A549 treated with GW870086 at 1 μM for 4 hours (cell line): Measurements from ENCODE around the gene PIK3CG. TPM values are rescaled to one million over a fixed set of nuclear protein-coding genes. Genes with fewer than 3 reads are reported as not detected.

Source experiments
- total RNA-seq: library from RNA; stranded (reverse); fragments of 200-300 nt; extraction: Qiagen RNA extraction; gene quantifications from 5 replicates; pipeline ENCODE4 v1.2.3, GENCODE V29; 2022; ENCODE audit warnings: low read depth

The PIK3CG gene
- total RNA-seq = not detected in 5 replicates

DNA sequence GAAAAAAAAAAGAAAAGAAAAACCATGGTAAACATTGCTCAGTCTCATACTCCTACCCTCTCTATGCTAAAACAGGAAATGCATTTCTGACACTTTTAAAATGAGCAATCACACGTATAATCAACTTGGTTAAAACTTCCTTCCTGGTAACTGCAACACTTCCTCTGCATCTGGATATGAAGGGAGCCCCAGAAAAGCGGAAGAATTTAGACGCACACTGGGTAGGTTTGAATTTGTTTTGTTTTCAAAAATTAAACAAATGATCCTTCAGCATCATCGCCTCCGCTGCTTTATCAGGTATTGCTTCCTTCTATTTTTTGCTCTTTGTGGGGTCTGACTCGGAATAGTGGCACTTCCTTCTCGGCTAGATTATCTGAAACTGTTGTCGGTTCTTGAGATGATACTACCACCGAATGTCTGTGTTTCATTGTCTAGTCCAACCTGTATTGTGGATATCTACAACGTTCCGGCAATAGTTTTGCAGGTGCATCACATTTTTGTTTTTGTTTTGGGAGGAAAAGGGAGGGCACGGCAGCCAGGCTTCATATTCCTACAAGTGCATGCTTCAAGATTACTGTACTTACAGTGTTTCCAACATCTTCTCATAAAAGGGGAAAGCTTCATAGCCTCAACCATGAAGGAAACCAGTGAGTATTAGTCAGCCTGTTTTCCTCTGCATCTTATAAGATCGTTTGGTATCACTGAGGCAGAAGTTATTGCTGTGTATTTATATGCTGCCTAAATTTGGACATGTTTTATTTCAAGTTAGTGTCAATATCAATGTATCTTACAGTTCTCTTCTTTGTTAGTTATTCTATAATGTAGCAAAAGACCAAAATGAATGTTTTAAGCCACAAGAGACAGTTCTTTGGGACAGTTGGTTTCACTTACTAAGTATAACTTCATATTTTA is at the start of gene PIK3CG:
Gene PIK3CG, plus strand, starts transcription at position 153 of the 912 bp plus-strand sequence. CDS start 2,280 bp downstream, outside the sequence.

Other genes with a start within 250 kb of the PIK3CG start
- 8.9 to 14.7 TPM (median 12.5 TPM) in 5 replicates for gene CCDC71L, start 204.1 kb upstream of the PIK3CG start, total RNA-seq
- 2.4 to 3.4 TPM (median 2.8 TPM) in 5 replicates for gene PRKAR2B, start 179.4 kb downstream of the PIK3CG start, total RNA-seq